Tibial nerve (tissue), 4 donors: Measurements from ENCODE around the gene DMBT1.

Source experiments
- CTCF ChIP-seq, 5 experiments: fragments of 200-600 bp in 3 of 5; fragments of 450-650 bp in 2 of 5; sonication (generic) in 3 of 5; IDR thresholded peaks; one replicate each; pipeline ENCODE4 v1.5.1; 2016 to 2019; ENCODE audit warnings: antibody characterized with exemption in 5 of 5, mild to moderate bottlenecking in 3 of 5, moderate library complexity in 2 of 5
- EP300 ChIP-seq, 2 donors: sonication (generic); formaldehyde crosslinking; IDR thresholded peaks; one replicate each; pipeline ENCODE4 v1.6.1; 2017; ENCODE audit warnings: antibody characterized with exemption in 2 of 2, mild to moderate bottlenecking in 1 of 2

GRCh38 chr10:122659126-122659525 lies 98.6 kb downstream of the DMBT1 start:
- TF ChIP-seq CTCF (IDR thresholded peaks at IDR 0.05) = no peak
- TF ChIP-seq EP300 (IDR thresholded peaks at IDR 0.05) = no peak
